Endothelial cell of umbilical vein (primary cell): ENCODE data around the gene B3GAT2. TPM values are rescaled to one million over a fixed set of nuclear protein-coding genes. Genes with fewer than 3 reads are reported as not detected.

Source experiments
- BruUV-seq: library from RNA; stranded (reverse); fragments of 400-500 nt; replicated peaks from 2 replicates; lab custom pipeline; 2021; lab: Mats Ljungman, UMichigan
- CTCF ChIA-PET: fragments of 300-600, 350-600 bp; sonication (Branson Sonifier 250); formaldehyde crosslinking; loops from one replicate; lab custom pipeline; 2021; ENCODE audit warnings: antibody characterized with exemption, inconsistent platforms; lab: Charles Lee
- POLR2A ChIA-PET: fragments of 300-600, 350-600 bp; sonication (Branson Sonifier 250); formaldehyde crosslinking; loops from one replicate; lab custom pipeline; 2021; ENCODE audit warnings: antibody characterized with exemption, inconsistent platforms; lab: Charles Lee
- DNase-seq: peaks from one replicate; pipeline ENCODE4 v3.0.0-alpha.2; 2011; ENCODE audit warnings: low read depth, low spot score
- FAIRE-seq: peaks from 2 replicates; lab custom pipeline; 2011; peaks lifted over from hg19 to GRCh38; lab: Jason Lieb, UNC
- H2AFZ ChIP-seq: 2 replicates; pipeline ENCODE4 v1.6.0; 2012; ENCODE audit warnings: low read depth, low read length, control low read depth, inconsistent platforms
- H3K27ac ChIP-seq: 2 replicates; pipeline ENCODE4 v1.5.1; 2011; ENCODE audit warnings: low read depth, mild to moderate bottlenecking, control low read depth, low read length, moderate library complexity; ENCODE audit not compliant: insufficient read depth
- H3K27me3 ChIP-seq, 2 experiments: 2 replicates each; pipeline versions ENCODE4 v1.6.0 to v1.6.1; 2011; ENCODE audit warnings: low read length in 2 of 2, mixed read lengths in 1 of 2; ENCODE audit not compliant: control insufficient read depth in 2 of 2, insufficient read depth in 2 of 2
- H3K36me3 ChIP-seq, 2 experiments: 2 replicates in 1 of 2; 3 replicates in 1 of 2; pipeline ENCODE4 v1.5.1; 2011; ENCODE audit warnings: low read length in 2 of 2, mild to moderate bottlenecking in 1 of 2, moderate library complexity in 1 of 2; ENCODE audit not compliant: control insufficient read depth in 2 of 2, insufficient read depth in 2 of 2; ENCODE audit errors: extremely low read depth in 1 of 2
- H3K4me1 ChIP-seq: 3 replicates; pipeline ENCODE4 v1.5.1; 2011; ENCODE audit warnings: mild to moderate bottlenecking, low read length; ENCODE audit not compliant: control insufficient read depth, insufficient read depth; ENCODE audit errors: extremely low read depth
- H3K4me2 ChIP-seq: 2 replicates; pipeline ENCODE4 v1.6.1; 2011; ENCODE audit warnings: low read length, control low read depth, mixed read lengths; ENCODE audit not compliant: insufficient read depth
- H3K4me3 ChIP-seq, 3 experiments: fragments of 200-600 bp in 1 of 3; sonication (generic), shearing (Covaris generic) in 1 of 3; replicated peaks in 1 of 3; 2 replicates each; pipeline ENCODE4 v1.5.1; 2011 to 2016; ENCODE audit warnings: control low read depth in 3 of 3, low read length in 3 of 3, mild to moderate bottlenecking in 2 of 3, inconsistent platforms in 1 of 3, low read depth in 1 of 3, moderate library complexity in 1 of 3; ENCODE audit not compliant: insufficient read depth in 1 of 3
- H3K79me2 ChIP-seq: 2 replicates; pipeline ENCODE4 v1.6.0; 2012; ENCODE audit warnings: low read length, inconsistent platforms; ENCODE audit not compliant: control insufficient read depth, insufficient read depth
- H3K9ac ChIP-seq: replicated peaks from 2 replicates; pipeline ENCODE3; 2011; ENCODE audit warnings: low read length, control low read depth; ENCODE audit not compliant: insufficient read depth; ENCODE audit errors: extremely low read depth
- H3K9me1 ChIP-seq: replicated peaks from 3 replicates; pipeline ENCODE4 v1.6.0; 2011; ENCODE audit warnings: mild to moderate bottlenecking, low read length; ENCODE audit not compliant: control insufficient read depth, insufficient read depth; ENCODE audit errors: extremely low read depth
- H3K9me3 ChIP-seq: replicated peaks from 2 replicates; pipeline ENCODE4 v1.5.1; 2012; ENCODE audit warnings: low read length, inconsistent platforms; ENCODE audit not compliant: control insufficient read depth, insufficient read depth
- H4K20me1 ChIP-seq: replicated peaks from 2 replicates; pipeline ENCODE3; 2011; ENCODE audit warnings: mild to moderate bottlenecking, low read length; ENCODE audit not compliant: control insufficient read depth, insufficient read depth; ENCODE audit errors: extremely low read depth
- EZH2 ChIP-seq: IDR thresholded peaks from 2 replicates; pipeline ENCODE4 v1.6.1; 2012; ENCODE audit warnings: borderline replicate concordance, low read depth, mild to moderate bottlenecking, moderate library complexity, low read length, inconsistent platforms; ENCODE audit not compliant: severe bottlenecking
- FOS ChIP-seq: IDR thresholded peaks from 2 replicates; pipeline ENCODE4 v1.6.1; 2011; ENCODE audit warnings: mild to moderate bottlenecking, low read length, moderate library complexity, borderline replicate concordance; ENCODE audit not compliant: insufficient read depth
- GATA2 ChIP-seq: IDR thresholded peaks from 2 replicates; pipeline ENCODE4 v1.7.0; 2011; ENCODE audit warnings: low read depth, mild to moderate bottlenecking, moderate library complexity, mixed read lengths, low read length; ENCODE audit not compliant: insufficient read length, insufficient read depth
- JUN ChIP-seq: IDR thresholded peaks from 2 replicates; pipeline ENCODE4 v1.6.1; 2011; ENCODE audit warnings: borderline replicate concordance, low read depth; ENCODE audit not compliant: insufficient read length, insufficient read depth
- MYC ChIP-seq: IDR thresholded peaks from one replicate; pipeline ENCODE4 v1.6.1; 2011; ENCODE audit warnings: mild to moderate bottlenecking, low read depth, low read length
- POLR2A ChIP-seq: IDR thresholded peaks from 2 replicates; pipeline ENCODE4 v1.6.1; 2012; ENCODE audit warnings: low read depth, mild to moderate bottlenecking, control low read depth, low read length
- POLR2AphosphoS5 ChIP-seq: IDR thresholded peaks from 2 replicates; pipeline ENCODE4 v1.6.1; 2012; ENCODE audit warnings: low read depth, mild to moderate bottlenecking, control low read depth, low read length, moderate library complexity; ENCODE audit not compliant: insufficient read depth
- dilution Hi-C: fragments of 300-500 bp; cut with MboI; formaldehyde crosslinking; loops from one replicate; pipeline ENCODE4 v1.15.0; 2019; ENCODE audit warnings: low sequenced_read_pairs; ENCODE audit not compliant: extremely low pct_ligation_motif_present
- intact Hi-C: fragments of 100-400 bp; cut with micrococcal nuclease; formaldehyde crosslinking; loops from one replicate; pipeline ENCODE4 v1.10.0; 2022
- polyA plus RNA-seq, 4 experiments: library from polyadenylated mRNA; depleted of rRNA in 3 of 4; stranded (reverse) in 3 of 4; unstranded in 1 of 4; fragments of >200 nt; gene quantifications; 2 replicates each; pipeline versions ENCODE4 v1.2.1 to v1.2.3, GENCODE V29; 2011 to 2012; ENCODE audit warnings: missing spikeins in 1 of 4
- total RNA-seq: library from RNA; stranded (reverse); gene quantifications from 2 replicates; pipeline ENCODE4 v1.2.3, GENCODE V29; 2021
- TF ChIP-seq, protein P1 (sequence below): IDR thresholded peaks from 2 replicates; pipeline ENCODE4 v1.6.1; 2011; ENCODE audit not compliant: insufficient read depth, insufficient read length
- TF ChIP-seq, protein P2 (sequence below), 2 donors: IDR thresholded peaks; 1 replicate in 1 of 2; 2 replicates in 1 of 2; pipeline ENCODE4 v1.5.1; 2011; ENCODE audit warnings: low read length in 2 of 2, mild to moderate bottlenecking in 2 of 2, moderate library complexity in 2 of 2, control low read depth in 1 of 2, inconsistent platforms in 1 of 2, low read depth in 1 of 2; ENCODE audit not compliant: insufficient read depth in 1 of 2; ENCODE audit errors: extremely low read depth in 1 of 2

The B3GAT2 gene
- total and polyA plus RNA-seq, 2 donors (not counting 3 experiments of a cell fraction or from before 2014, with no cell fraction given), result not detected

DNA sequence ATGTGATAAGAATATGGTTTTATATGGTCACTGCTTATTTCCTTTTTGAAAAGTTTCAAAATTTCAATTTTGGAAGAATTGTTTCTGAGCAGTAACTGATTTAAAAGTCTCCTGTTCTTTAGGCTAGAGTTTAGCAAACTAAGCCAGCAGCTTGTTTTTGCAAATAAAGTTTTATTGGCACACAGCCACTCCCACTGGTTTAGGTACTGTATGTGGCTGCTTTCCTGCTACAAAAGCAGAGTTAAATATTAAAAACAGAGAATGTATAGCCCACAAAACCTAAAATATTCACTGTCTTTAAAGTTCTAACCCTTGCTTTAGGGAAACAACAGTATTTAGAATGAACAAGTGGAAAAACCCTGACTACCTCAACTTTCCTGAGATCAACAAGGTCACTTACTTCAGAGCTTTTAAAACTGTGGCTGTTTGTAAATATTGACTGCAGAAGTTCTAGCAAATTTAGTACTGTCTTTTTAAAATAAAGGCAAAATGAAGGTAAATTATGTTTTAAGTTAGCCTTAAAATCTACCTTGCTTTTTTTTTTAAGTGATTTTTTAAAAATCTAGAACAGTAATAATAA lies 104.1 kb downstream of the B3GAT2 start:
- H3K4me3 ChIP-seq, result no peak overlapping the region

More for the DNA sequence above, 104.1 kb downstream of the B3GAT2 start:
- Histone ChIP-seq H3K9me3 (no peaks in the 10 kb centered on the region), H3K4me1 (no peaks in the 10 kb centered on the region), H2AFZ (no peak overlapping the region), H3K27me3 (no peaks in the 10 kb centered on the region), H3K4me2 (no peak overlapping the region), H3K9ac (no peak overlapping the region), H3K9me1 (no peaks in the 10 kb centered on the region), H3K79me2 (no peaks in the 10 kb centered on the region), H3K27ac (no peak overlapping the region), H4K20me1 (no peaks in the 10 kb centered on the region), H3K36me3 (no peaks in the 10 kb centered on the region)
- POLR2A ChIA-PET, result no interaction called here
- dilution Hi-C loops (no loop called here), intact Hi-C loops (no loop called here)
- TF ChIP-seq GATA2 (no peak), POLR2AphosphoS5 (no peak), JUN (no peak), FOS (no peak), MYC (no peak), POLR2A (no peak), EZH2 (no peak)
- TF ChIP-seq, protein P1, sequence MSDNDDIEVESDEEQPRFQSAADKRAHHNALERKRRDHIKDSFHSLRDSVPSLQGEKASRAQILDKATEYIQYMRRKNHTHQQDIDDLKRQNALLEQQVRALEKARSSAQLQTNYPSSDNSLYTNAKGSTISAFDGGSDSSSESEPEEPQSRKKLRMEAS, result no peak
- TF ChIP-seq, protein P2, sequence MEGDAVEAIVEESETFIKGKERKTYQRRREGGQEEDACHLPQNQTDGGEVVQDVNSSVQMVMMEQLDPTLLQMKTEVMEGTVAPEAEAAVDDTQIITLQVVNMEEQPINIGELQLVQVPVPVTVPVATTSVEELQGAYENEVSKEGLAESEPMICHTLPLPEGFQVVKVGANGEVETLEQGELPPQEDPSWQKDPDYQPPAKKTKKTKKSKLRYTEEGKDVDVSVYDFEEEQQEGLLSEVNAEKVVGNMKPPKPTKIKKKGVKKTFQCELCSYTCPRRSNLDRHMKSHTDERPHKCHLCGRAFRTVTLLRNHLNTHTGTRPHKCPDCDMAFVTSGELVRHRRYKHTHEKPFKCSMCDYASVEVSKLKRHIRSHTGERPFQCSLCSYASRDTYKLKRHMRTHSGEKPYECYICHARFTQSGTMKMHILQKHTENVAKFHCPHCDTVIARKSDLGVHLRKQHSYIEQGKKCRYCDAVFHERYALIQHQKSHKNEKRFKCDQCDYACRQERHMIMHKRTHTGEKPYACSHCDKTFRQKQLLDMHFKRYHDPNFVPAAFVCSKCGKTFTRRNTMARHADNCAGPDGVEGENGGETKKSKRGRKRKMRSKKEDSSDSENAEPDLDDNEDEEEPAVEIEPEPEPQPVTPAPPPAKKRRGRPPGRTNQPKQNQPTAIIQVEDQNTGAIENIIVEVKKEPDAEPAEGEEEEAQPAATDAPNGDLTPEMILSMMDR (IDR thresholded peaks at IDR 0.05; ENCODE audit: extremely low read depth in 1 of 2, insufficient read depth in 1 of 2, low read depth in 1 of 2, low read length in 2 of 2), result no peak
- FAIRE-seq (no peak), DNase-seq (no peak)
- BruUV-seq, result no TSS peak
- CTCF ChIA-PET, result no interaction called here
